Adrenal gland (tissue), 5 donors: Measurements from ENCODE around the gene MCHR1.

ENCODE experiments used
- POLR2A ChIP-seq, 2 donors: fragments of 450-650 bp; IDR thresholded peaks; one replicate each; pipeline ENCODE4 v1.6.1; 2017; ENCODE audit warnings: antibody characterized with exemption in 2 of 2, mild to moderate bottlenecking in 2 of 2, moderate library complexity in 1 of 2
- TF ChIP-seq, protein P1 (sequence below), 6 experiments: fragments of 450-650 bp in 4 of 6; fragments of 200-600 bp in 2 of 6; sonication (generic) in 1 of 6; IDR thresholded peaks; 1 replicate in 5 of 6; 2 replicates in 1 of 6; pipeline versions ENCODE4 v1.5.1 to v1.8.0; 2016 to 2021; ENCODE audit warnings: antibody characterized with exemption in 6 of 6, mild to moderate bottlenecking in 2 of 6, moderate library complexity in 1 of 6
- donor health status: DM: no; HTN: no; CAD: no.

DNA sequence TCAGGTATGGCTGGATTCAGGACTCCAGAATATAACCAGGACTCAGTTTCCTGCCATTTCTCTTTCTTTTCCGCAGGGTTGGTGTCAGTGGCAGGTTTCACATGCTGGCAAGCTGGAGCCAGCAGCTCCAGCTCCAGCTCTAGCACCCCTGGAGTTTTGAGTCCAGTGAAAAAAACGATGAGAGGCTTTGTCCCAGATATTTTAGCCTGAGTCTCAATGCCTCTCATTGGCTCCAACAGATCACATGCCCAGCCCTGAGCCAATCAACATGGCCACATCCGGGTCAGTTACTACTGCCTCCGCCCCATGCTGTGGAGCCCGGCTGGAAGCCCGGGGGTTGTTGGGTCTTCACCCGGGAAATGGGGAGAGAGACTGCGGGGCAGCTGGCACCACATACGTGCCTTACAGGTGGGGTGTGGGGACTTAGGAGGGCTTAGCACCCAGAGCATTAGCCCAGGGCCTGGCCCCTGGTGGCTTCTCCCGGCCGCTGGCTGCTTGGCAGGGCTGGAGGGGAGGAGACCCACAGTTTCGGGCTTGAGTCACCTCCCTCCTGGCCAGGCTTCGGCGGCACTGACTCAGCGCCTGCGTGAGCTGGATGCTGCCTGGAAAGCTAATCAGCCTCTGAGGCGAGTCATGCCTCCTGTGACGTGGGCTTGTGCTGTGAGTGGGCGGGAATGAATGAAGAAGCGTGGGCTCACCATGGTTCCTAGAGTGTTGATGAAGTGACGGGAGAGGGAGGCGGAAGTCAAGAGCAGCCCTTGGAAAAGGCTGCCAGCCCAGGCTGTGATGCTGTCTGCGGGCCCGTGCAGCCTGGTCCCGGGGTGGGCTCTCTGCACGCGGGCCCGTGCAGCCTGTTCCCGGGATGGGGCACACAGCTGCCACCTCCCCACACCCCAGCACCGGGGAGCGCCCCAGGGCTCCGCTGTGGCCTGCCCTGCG lies 27.5 kb upstream of the MCHR1 start:
- TF ChIP-seq POLR2A (IDR thresholded peaks at IDR 0.05) = peak; percentile 53 to 92
- TF ChIP-seq, protein P1, sequence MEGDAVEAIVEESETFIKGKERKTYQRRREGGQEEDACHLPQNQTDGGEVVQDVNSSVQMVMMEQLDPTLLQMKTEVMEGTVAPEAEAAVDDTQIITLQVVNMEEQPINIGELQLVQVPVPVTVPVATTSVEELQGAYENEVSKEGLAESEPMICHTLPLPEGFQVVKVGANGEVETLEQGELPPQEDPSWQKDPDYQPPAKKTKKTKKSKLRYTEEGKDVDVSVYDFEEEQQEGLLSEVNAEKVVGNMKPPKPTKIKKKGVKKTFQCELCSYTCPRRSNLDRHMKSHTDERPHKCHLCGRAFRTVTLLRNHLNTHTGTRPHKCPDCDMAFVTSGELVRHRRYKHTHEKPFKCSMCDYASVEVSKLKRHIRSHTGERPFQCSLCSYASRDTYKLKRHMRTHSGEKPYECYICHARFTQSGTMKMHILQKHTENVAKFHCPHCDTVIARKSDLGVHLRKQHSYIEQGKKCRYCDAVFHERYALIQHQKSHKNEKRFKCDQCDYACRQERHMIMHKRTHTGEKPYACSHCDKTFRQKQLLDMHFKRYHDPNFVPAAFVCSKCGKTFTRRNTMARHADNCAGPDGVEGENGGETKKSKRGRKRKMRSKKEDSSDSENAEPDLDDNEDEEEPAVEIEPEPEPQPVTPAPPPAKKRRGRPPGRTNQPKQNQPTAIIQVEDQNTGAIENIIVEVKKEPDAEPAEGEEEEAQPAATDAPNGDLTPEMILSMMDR (IDR thresholded peaks at IDR 0.05) = peak in 1 of 6 experiments; percentile 10
